Heart right ventricle (tissue), 16 donors: ENCODE data around the gene MTCL3.

Experiments
- ATAC-seq, 8 donors: fragments of 200-7000 bp; cut with Tn5 transposase; one replicate each; pipeline ENCODE4 v1.9.1; 2020; ENCODE audit warnings: mild to moderate bottlenecking in 8 of 8, moderate library complexity in 8 of 8, moderate number of reproducible peaks in 1 of 8
- DNase-seq, 2 donors: peaks; one replicate each; pipeline ENCODE4 v3.0.0-alpha.2; 2020
- H3K27ac ChIP-seq, 10 donors: fragments of 200-600 bp; sonication (generic) in 2 of 10; one replicate each; pipeline versions ENCODE4 v1.5.0 to v1.8.0; 2020 to 2022; ENCODE audit warnings: mild to moderate bottlenecking in 3 of 10
- H3K27me3 ChIP-seq, 7 donors: fragments of 200-600 bp; one replicate each; pipeline ENCODE4 v1.8.0; 2021 to 2022; ENCODE audit warnings: mild to moderate bottlenecking in 2 of 7
- H3K36me3 ChIP-seq, 9 donors: fragments of 200-600 bp; sonication (generic) in 1 of 9; one replicate each; pipeline versions ENCODE4 v1.5.0 to v1.8.0; 2020 to 2022; ENCODE audit warnings: mild to moderate bottlenecking in 2 of 9
- H3K4me1 ChIP-seq, 9 donors: fragments of 200-600 bp; sonication (generic) in 1 of 9; one replicate each; pipeline versions ENCODE4 v1.5.0 to v1.8.0; 2020 to 2022; ENCODE audit warnings: mild to moderate bottlenecking in 4 of 9
- H3K4me3 ChIP-seq, 10 donors: fragments of 200-600 bp; sonication (generic) in 2 of 10; one replicate each; pipeline versions ENCODE4 v1.5.0 to v1.8.0; 2020 to 2022; ENCODE audit warnings: mild to moderate bottlenecking in 7 of 10, moderate library complexity in 2 of 10
- H3K9me3 ChIP-seq, 11 donors: fragments of 200-600 bp in 10 of 11; sonication (generic) in 2 of 11; one replicate each; pipeline versions ENCODE4 v1.5.0 to v1.8.0; 2013 to 2022; ENCODE audit warnings: mild to moderate bottlenecking in 2 of 11, control low read depth in 1 of 11, moderate library complexity in 1 of 11
- WGBS, 2 donors: extraction: QIAGEN DNeasy Blood & Tissue Kit; methylation state at CpG; one replicate each; pipeline ENCODE4 v1.1.7; 2013; ENCODE audit warnings: inconsistent platforms in 1 of 2; 5-methylcytosine and 5-hydroxymethylcytosine counted together
- intact Hi-C, 10 donors: fragments of 100-400 bp; cut with DNase I; formaldehyde crosslinking; loops; one replicate each; pipeline versions ENCODE4 v1.11.1 to v1.14.2; 2022
- TF ChIP-seq, protein P1 (sequence below), 9 donors: fragments of 200-600 bp; sonication (generic) in 2 of 9; IDR thresholded peaks; one replicate each; pipeline versions ENCODE4 v1.5.0 to v1.8.0; 2021 to 2022; ENCODE audit warnings: antibody characterized with exemption in 9 of 9, mild to moderate bottlenecking in 5 of 9, moderate library complexity in 1 of 9
- donor health status: Arrhythmogenic right ventricular cardiomyopathy.
- donor health status: ischemic (EF 13 %, LVEDD 7.1; RV severe dilation, severe dysfunction).
- donor health status: healthy with polysubstance abuse.
- donor health status: DM: no; HTN: yes; CAD: no.
- donor health status: DM: no; HTN: no; CAD: no.
- donor health status: ischemic (EF 25% LVEDD 6.9; RV normal size, moderate dysfunction).
- donor health status: ischemic (EF 25% LVEDD 5.7; RV mildly dilated, moderate dysfunction).
- donor health status: healthy.
- donor health status: DM: yes; HTN: yes; CAD: no.
- donor health status: Ischemic cardiomyopathy.
- donor health status: ischemic (EF 35%, LVEDD 5.7; RV mildly dilated, moderate dysfunction).
- donor health status: nonischemic (EF 11% LVEDD 7.7; RV severe dilation, severe dysfunction).
- donor health status: DM: yes; HTN: yes; CAD: no.
- donor health status: PGD.
- donor health status: ischemic (EF 29% LVEDD 5.4; RV normal size, mild dysfunction).
- donor health status: nonischemic (EF 23%, LVEDD 6.1; RV moderate dilation, normal function).

MTCL3 gene

DNA sequence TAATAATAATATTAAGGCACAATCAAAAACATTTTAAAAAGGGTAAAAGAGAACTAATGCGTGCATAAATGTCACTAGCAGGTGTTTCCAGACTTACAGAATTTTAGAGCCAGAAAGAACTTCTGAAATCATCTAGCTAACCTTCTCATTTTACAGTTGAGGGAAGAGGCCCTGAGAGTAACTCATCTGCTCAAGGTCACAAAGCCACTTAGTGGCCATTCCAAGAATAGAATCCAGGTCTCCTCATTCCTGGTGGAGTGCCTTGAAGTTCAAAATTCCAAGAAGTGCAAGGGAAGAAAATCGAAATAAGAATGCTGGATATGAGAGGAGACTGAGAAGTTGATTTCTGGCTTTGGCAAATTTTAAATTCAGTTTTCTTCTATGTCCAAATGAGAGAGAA is 56.8 kb downstream of the MTCL3 start:
- no peak for DNase-seq
- Histone ChIP-seq H3K4me3 (no peak overlapping the region), H3K9me3 (no peaks in the 10 kb centered on the region), H3K27me3 (no peaks in the 10 kb centered on the region), H3K27ac (no peak overlapping the region), H3K4me1 (peaks cover 0 to 22% (median 0%) of the 10 kb centered on the region in 9 donors), H3K36me3 (no peaks in the 10 kb centered on the region)
- intact Hi-C loops, result loop anchor here in 2 of 10 donors (5.0 kb wide), 2 partner anchors 75 to 180 kb away; no protein-coding TSS in a partner anchor
- ATAC-seq, result no peak
- TF ChIP-seq, protein P1, sequence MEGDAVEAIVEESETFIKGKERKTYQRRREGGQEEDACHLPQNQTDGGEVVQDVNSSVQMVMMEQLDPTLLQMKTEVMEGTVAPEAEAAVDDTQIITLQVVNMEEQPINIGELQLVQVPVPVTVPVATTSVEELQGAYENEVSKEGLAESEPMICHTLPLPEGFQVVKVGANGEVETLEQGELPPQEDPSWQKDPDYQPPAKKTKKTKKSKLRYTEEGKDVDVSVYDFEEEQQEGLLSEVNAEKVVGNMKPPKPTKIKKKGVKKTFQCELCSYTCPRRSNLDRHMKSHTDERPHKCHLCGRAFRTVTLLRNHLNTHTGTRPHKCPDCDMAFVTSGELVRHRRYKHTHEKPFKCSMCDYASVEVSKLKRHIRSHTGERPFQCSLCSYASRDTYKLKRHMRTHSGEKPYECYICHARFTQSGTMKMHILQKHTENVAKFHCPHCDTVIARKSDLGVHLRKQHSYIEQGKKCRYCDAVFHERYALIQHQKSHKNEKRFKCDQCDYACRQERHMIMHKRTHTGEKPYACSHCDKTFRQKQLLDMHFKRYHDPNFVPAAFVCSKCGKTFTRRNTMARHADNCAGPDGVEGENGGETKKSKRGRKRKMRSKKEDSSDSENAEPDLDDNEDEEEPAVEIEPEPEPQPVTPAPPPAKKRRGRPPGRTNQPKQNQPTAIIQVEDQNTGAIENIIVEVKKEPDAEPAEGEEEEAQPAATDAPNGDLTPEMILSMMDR (IDR thresholded peaks at IDR 0.05), result no peak
- WGBS, 2 donors, result 80 to 82% methylated on average over 2 of the region's 2 CpGs

DNA sequence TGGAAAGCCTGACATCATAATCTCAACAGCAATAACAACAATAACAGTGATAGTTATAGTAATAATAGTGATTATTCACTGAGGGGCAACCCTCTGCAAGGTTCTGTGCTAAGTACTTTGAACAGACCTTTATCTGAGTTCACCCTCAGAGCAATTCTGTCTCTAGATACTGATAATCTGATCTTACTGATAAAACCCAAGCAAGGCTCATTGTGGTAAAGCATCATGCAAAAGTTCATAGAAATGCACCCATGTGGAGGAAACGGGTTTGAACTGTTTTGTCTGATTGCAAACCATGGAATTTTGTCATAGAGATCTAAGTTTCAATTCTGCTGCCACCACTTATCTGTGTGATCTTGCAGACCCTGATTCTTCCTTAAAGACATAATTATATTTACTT is 58.7 kb downstream of the MTCL3 start:
- no peak overlapping the region for H3K4me3 ChIP-seq
- WGBS, 2 donors, result 80 to 87% methylated on average over 1 of the region's 1 CpG
- ATAC-seq, result no peak
- TF ChIP-seq, protein P1 (IDR thresholded peaks at IDR 0.05), result no peak
- H3K9me3 ChIP-seq, result no peaks in the 10 kb centered on the region
- H3K4me1 ChIP-seq, result peaks cover 0 to 32% (median 0%) of the 10 kb centered on the region in 9 donors
- intact Hi-C loops, result loop anchor here in 2 of 10 donors (5.0 kb wide), 2 partner anchors 77 to 182 kb away; no protein-coding TSS in a partner anchor
- H3K27me3 ChIP-seq, result no peaks in the 10 kb centered on the region
- no peaks in the 10 kb centered on the region for H3K36me3 ChIP-seq
- no peak for DNase-seq
- H3K27ac ChIP-seq, result no peak overlapping the region

DNA sequence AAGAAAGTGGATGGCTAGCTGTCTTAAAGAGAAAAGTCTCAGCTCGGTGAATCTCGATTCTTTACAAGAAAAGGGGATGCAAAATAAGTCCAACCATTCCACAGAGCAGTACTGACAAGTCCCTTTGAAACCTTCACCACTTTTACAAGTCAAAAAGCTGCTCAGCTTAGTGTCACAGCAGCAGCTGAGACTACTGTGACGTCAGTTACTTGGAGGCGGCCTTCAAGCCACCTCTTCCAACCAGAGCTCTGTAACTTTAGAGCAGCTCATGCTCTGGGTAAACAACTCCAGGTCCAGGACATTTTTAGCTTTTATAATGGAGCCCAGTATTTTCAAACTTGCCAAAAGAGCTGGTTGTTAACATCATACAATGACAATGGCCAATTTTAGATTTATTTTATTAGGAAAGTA is 59.9 kb downstream of the MTCL3 start, which contains the start of gene KIAA0408:
KIAA0408 (minus strand) TSS at position 159 of the 411 bp plus-strand sequence. CDS start 5,408 bp downstream, outside the sequence.
- intact Hi-C loops, result no loop called here
- H3K4me1 ChIP-seq, result peaks cover 0 to 32% (median 0%) of the 10 kb centered on the region in 9 donors
- peak; percentile 34 to 60 for DNase-seq

DNA sequence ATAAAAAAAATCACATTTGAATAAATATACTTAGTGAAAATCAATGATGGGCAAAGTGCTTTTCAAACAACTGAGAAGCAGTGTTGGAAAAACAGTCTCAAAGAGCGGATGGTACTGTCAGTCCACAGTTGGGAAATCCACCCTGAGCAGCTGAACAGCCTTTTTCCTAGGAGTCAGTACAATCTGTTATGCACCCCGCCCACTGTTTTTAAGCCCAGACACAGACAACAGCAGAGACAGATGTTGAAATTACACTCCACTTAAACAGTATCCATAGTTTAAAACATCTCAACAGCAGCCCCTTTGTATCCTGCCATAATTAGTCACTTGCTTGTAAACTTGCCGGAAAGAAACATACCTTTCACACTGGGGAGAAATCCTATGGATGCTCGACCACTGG is 60.3 kb downstream of the MTCL3 start:
- no peaks in the 10 kb centered on the region for H3K36me3 ChIP-seq
- H3K9me3 ChIP-seq, result no peaks in the 10 kb centered on the region
- whole genome bisulfite sequencing, 2 donors, result 44 to 46% methylated on average over 4 of the region's 4 CpGs
- intact Hi-C loops, result no loop called here
- ATAC-seq (peak; percentile 67 to 87 (median 79)), DNase-seq (no peak)
- H3K27me3 ChIP-seq, result no peaks in the 10 kb centered on the region
- peak overlapping the region in 9 of 10 donors; percentile 3 to 76 (median 54) for H3K27ac ChIP-seq
- TF ChIP-seq, protein P1 (IDR thresholded peaks at IDR 0.05), result no peak
- peaks cover 0 to 32% (median 0%) of the 10 kb centered on the region in 9 donors for H3K4me1 ChIP-seq
- H3K4me3 ChIP-seq, result peak overlapping the region in 7 of 10 donors; percentile 14 to 42 (median 33)

More for the DNA sequence above, 59.9 kb downstream of the MTCL3 start, which contains the start of gene KIAA0408:
- Histone ChIP-seq H3K4me3 (peak within 1 kb of the TSS in 7 of 10 donors; percentile 14 to 42 (median 33)), H3K9me3 (no peaks in the 10 kb centered on the region), H3K36me3 (no peaks in the 10 kb centered on the region), H3K27me3 (no peaks in the 10 kb centered on the region), H3K27ac (peak within 1 kb of the TSS in 9 of 10 donors; percentile 3 to 76 (median 54))
- TF ChIP-seq, protein P1 (IDR thresholded peaks at IDR 0.05), result no peak
- ATAC-seq, result peak; percentile 89 to 93 (median 92)
- WGBS, 2 donors, result 19 to 21% methylated on average over 4 of the region's 4 CpGs
